ENCODE data around the gene MYO5B. TPM values are rescaled to one million over a fixed set of nuclear protein-coding genes. Genes with fewer than 3 reads are reported as not detected.

The MYO5B gene
- total and polyA plus RNA-seq, 2 experiments from 2014 or later = 20.3 to 41.9 TPM

DNA sequence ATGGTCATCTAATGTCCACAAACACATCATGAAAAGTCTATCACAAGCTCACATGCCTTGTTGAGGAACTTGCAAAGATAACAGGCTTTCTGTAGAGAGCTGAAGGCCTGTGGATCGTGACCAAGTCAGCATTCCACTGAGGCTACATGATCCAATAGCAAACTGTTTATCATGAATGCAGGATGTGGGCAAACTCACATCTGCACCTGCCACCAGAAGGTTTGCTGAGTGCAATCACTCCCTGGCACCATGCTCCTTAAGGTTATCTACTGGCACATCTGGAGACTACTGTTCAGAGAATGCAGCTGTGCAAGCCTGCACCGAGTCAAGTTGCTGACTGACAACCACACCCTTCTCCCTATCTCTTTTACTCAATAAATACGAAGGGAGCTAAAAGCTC is 314.3 kb downstream of the MYO5B start:
- Histone ChIP-seq H3K27me3 (no peaks in the 10 kb centered on the region), H3K4me3 (no peak overlapping the region), H3K9me3 (ENCODE audit: low read depth) (no peaks in the 10 kb centered on the region), H2AFZ (no peak overlapping the region), H3K9me2 (replicated peaks; ENCODE audit: insufficient read depth) (no peaks in the 10 kb centered on the region), H3K4me1 (ENCODE audit: insufficient read depth) (no peaks in the 10 kb centered on the region), H3K79me2 (no peaks in the 10 kb centered on the region), H4K20me1 (ENCODE audit: insufficient read depth, poor library complexity, severe bottlenecking) (no peaks in the 10 kb centered on the region), H3K4me2 (no peak overlapping the region), H3K36me3 (replicated peaks; ENCODE audit: insufficient read depth, low read depth) (no peaks in the 10 kb centered on the region), H3K27ac (no peak overlapping the region)
- DNase-seq (ENCODE audit: low spot score) = no peak
- 61% methylated on average over 3 of the region's 3 CpGs for WGBS (ENCODE audit: low lambda C conversion rate, missing lambda C conversion rate)
- no peak for TF ChIP-seq EZH2 (IDR thresholded peaks at IDR 0.05; ENCODE audit: borderline replicate concordance)
- no peak for TF ChIP-seq CTCF (IDR thresholded peaks at IDR 0.05; ENCODE audit: poor library complexity)

DNA sequence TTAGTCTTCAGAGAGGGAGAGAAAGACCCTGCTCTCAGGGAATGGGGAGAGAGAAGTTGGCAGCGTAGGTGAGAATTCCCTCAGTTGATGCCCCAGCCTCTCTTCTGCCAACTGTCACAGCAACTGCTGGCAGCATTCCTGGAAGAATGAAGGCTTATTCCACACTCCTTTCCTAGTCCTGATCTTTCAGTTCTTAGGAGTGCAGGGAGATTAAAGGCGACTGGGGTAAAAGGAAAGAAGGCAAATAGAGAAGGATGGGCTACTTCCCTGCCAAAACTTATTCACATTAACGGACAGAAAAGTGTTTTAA is 315.7 kb downstream of the MYO5B start:
- Histone ChIP-seq H3K36me3 (replicated peaks; ENCODE audit: insufficient read depth, low read depth) (no peaks in the 10 kb centered on the region), H4K20me1 (ENCODE audit: insufficient read depth, poor library complexity, severe bottlenecking) (no peaks in the 10 kb centered on the region), H3K4me2 (no peak overlapping the region), H3K9me3 (ENCODE audit: low read depth) (no peaks in the 10 kb centered on the region), H3K27me3 (no peaks in the 10 kb centered on the region), H3K4me1 (ENCODE audit: insufficient read depth) (no peaks in the 10 kb centered on the region), H3K9me2 (replicated peaks; ENCODE audit: insufficient read depth) (no peaks in the 10 kb centered on the region), H3K27ac (no peak overlapping the region), H2AFZ (no peak overlapping the region), H3K79me2 (no peaks in the 10 kb centered on the region), H3K4me3 (no peak overlapping the region)
- DNase-seq (ENCODE audit: low spot score) = no peak
- TF ChIP-seq EZH2phosphoT487 (IDR thresholded peaks at IDR 0.05; ENCODE audit: low read depth, severe bottlenecking, unreplicated experiment) (no peak), CTCF (IDR thresholded peaks at IDR 0.05; ENCODE audit: poor library complexity) (no peak), EZH2 (IDR thresholded peaks at IDR 0.05; ENCODE audit: borderline replicate concordance) (no peak)
- 64% methylated on average over 3 of the region's 3 CpGs for WGBS (ENCODE audit: low lambda C conversion rate, missing lambda C conversion rate)

GRCh38 chr18:49878567-49879270 is 316.2 kb downstream of the MYO5B start:
- Histone ChIP-seq H2AFZ (no peak overlapping the region), H3K36me3 (replicated peaks; ENCODE audit: insufficient read depth, low read depth) (no peaks in the 10 kb centered on the region), H3K27me3 (no peaks in the 10 kb centered on the region), H3K9me2 (replicated peaks; ENCODE audit: insufficient read depth) (no peaks in the 10 kb centered on the region), H3K4me1 (ENCODE audit: insufficient read depth) (no peaks in the 10 kb centered on the region), H3K27ac (no peak overlapping the region), H3K4me2 (no peak overlapping the region), H3K4me3 (no peak overlapping the region), H4K20me1 (ENCODE audit: insufficient read depth, poor library complexity, severe bottlenecking) (no peaks in the 10 kb centered on the region), H3K9me3 (ENCODE audit: low read depth) (no peaks in the 10 kb centered on the region), H3K79me2 (no peaks in the 10 kb centered on the region)
- TF ChIP-seq CTCF (IDR thresholded peaks at IDR 0.05; ENCODE audit: poor library complexity) (no peak), EZH2phosphoT487 (IDR thresholded peaks at IDR 0.05; ENCODE audit: low read depth, severe bottlenecking, unreplicated experiment) (no peak), EZH2 (IDR thresholded peaks at IDR 0.05; ENCODE audit: borderline replicate concordance) (no peak)
- no peak for DNase-seq (ENCODE audit: low spot score)
- WGBS (ENCODE audit: low lambda C conversion rate, missing lambda C conversion rate) = 91% methylated on average over 10 of the region's 10 CpGs

- DNase-seq (ENCODE audit: low spot score) = no peak
- Histone ChIP-seq H3K79me2 (no peaks in the 10 kb centered on the region), H3K36me3 (replicated peaks; ENCODE audit: insufficient read depth, low read depth) (no peaks in the 10 kb centered on the region), H3K27ac (no peak overlapping the region), H3K4me3 (no peak overlapping the region), H3K4me1 (ENCODE audit: insufficient read depth) (no peaks in the 10 kb centered on the region), H3K9me3 (ENCODE audit: low read depth) (no peaks in the 10 kb centered on the region), H4K20me1 (ENCODE audit: insufficient read depth, poor library complexity, severe bottlenecking) (no peaks in the 10 kb centered on the region), H3K4me2 (no peak overlapping the region), H3K9me2 (replicated peaks; ENCODE audit: insufficient read depth) (no peaks in the 10 kb centered on the region), H2AFZ (no peak overlapping the region), H3K27me3 (no peaks in the 10 kb centered on the region)
- WGBS (ENCODE audit: low lambda C conversion rate, missing lambda C conversion rate) = 98% methylated on average over 2 of the region's 2 CpGs
- TF ChIP-seq CTCF (IDR thresholded peaks at IDR 0.05; ENCODE audit: poor library complexity) (no peak), EZH2phosphoT487 (IDR thresholded peaks at IDR 0.05; ENCODE audit: low read depth, severe bottlenecking, unreplicated experiment) (no peak), EZH2 (IDR thresholded peaks at IDR 0.05; ENCODE audit: borderline replicate concordance) (no peak)
Measured at GRCh38 chr18:49878015-49878414, 316.9 kb downstream of the MYO5B start.

Measured in hepatocyte (in vitro differentiated cells).